GM12892 (cell line): ENCODE data around the gene HIVEP3.

Experiments
- POLR2A ChIP-seq: IDR thresholded peaks from 2 replicates; pipeline ENCODE4 v1.6.1; 2011; ENCODE audit warnings: low read depth, low read length, control low read depth
- POLR2AphosphoS5 ChIP-seq: IDR thresholded peaks from 2 replicates; pipeline ENCODE4 v1.6.1; 2011; ENCODE audit warnings: low read depth, low read length, control low read depth

DNA sequence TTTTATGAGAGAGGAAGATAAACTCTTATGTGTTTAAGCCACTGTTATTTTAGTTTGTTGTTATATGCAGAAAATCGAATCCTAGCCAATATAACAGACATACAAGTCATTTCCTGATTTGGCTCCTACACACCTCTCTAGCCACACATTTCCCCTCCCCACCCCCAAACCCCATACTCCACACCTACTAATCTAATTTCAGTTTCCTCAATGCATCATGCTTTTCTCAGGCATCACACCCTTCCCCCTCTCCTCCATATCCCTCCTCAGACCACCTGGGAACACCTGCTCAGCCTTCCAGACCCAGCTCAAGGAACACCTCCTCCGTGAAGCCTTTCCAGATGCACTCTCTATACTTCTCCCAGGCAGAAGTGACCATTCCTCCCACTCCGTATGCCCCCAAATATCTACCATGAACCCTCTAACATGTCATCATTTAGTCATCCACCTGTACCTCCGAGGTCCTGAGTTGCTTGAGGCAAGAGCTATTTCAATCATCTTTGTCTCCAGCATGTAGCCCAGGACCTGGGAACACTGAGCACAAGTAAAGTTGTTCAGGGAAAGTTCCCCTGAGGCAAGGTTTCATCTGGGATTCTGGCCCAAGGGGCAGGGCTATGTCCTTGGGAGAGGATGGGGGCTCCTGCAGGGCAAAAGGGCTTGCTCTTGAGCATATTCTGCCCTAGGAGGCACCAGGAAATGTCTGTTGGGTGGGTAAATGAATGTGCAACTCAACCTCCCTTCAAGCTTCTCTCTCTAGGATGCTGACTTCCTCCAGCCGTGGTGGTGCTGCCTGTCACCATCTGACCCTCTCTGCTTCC lies 126.8 kb downstream of the HIVEP3 start:
- TF ChIP-seq POLR2A (no peak), POLR2AphosphoS5 (no peak)
